PC-3 (cell line): ENCODE measurements around the gene INTS1.

Experiments used
- EZH2 ChIP-seq: fragments of 300-600 bp; sonication (generic); IDR thresholded peaks from one replicate; pipeline ENCODE4 v1.6.1; 2017; ENCODE audit warnings: antibody characterized with exemption, mild to moderate bottlenecking, low read length; ENCODE audit not compliant: unreplicated experiment
- EZH2phosphoT487 ChIP-seq: fragments of 300-600 bp; sonication (generic); IDR thresholded peaks from 2 replicates; pipeline ENCODE4 v1.6.1; 2018; ENCODE audit warnings: mild to moderate bottlenecking, antibody characterized with exemption, low read length, borderline replicate concordance
- TF ChIP-seq, protein P1 (sequence below): fragments of 300-600 bp; sonication (generic); conservative IDR thresholded peaks from 2 replicates; pipeline ENCODE4 v1.5.1; 2017; ENCODE audit warnings: antibody characterized with exemption, low read depth, mild to moderate bottlenecking, low read length

- TF ChIP-seq, protein P1, sequence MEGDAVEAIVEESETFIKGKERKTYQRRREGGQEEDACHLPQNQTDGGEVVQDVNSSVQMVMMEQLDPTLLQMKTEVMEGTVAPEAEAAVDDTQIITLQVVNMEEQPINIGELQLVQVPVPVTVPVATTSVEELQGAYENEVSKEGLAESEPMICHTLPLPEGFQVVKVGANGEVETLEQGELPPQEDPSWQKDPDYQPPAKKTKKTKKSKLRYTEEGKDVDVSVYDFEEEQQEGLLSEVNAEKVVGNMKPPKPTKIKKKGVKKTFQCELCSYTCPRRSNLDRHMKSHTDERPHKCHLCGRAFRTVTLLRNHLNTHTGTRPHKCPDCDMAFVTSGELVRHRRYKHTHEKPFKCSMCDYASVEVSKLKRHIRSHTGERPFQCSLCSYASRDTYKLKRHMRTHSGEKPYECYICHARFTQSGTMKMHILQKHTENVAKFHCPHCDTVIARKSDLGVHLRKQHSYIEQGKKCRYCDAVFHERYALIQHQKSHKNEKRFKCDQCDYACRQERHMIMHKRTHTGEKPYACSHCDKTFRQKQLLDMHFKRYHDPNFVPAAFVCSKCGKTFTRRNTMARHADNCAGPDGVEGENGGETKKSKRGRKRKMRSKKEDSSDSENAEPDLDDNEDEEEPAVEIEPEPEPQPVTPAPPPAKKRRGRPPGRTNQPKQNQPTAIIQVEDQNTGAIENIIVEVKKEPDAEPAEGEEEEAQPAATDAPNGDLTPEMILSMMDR = no peak
- TF ChIP-seq EZH2 (no peak), EZH2phosphoT487 (no peak)
Observed at GRCh38 chr7:1480670-1481069, 23.5 kb downstream of the INTS1 start.
